Measurements from ENCODE around the gene SDHA.
"Not testable (repeated sequence)": the region's sequence is repeated elsewhere in the genome, so short reads cannot be mapped to it uniquely, and the experiment has no call there.

SDHA gene

DNA sequence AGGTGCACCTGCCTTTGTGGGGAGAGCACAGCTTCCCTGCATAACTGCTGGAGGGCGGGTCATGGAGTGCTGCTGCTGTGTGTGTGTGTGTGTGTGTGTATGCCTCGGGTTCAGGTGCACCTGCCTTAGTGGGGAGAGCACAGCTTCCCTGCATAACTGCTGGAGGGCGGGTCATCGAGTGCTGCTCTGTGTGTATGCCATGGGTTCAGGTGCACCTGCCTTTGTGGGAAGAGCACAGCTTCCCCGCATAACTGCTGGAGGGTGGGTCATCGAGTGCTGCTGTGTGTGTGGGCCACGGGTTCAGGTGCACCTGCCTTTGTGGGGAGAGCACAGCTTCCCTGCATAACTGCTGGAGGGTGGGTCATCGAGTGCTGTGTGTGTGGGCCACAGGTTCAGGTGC is 84.3 kb downstream of the SDHA start:
- DNase-seq: not testable (repeated sequence)

DNA sequence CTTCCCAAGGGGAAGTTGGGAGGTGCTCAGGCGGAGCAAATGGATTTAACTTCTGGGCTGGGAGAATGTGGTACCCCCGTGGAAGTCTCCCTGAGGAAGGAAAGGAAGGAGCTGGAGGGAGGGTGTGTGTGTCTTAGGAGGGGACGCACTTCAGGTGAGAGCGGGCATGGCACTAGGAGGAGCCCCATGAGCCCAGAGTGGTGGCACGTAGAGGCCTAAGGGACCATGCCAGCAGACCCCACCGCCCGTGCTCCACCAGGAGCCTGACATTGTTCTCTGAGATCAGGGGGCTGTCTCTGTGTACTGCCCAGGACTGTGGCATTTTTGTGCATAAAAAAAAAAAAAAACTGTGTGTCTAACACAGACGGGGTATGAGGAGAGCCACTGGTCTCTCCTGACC is 84.8 kb downstream of the SDHA start:
- no peak for DNase-seq

DNA sequence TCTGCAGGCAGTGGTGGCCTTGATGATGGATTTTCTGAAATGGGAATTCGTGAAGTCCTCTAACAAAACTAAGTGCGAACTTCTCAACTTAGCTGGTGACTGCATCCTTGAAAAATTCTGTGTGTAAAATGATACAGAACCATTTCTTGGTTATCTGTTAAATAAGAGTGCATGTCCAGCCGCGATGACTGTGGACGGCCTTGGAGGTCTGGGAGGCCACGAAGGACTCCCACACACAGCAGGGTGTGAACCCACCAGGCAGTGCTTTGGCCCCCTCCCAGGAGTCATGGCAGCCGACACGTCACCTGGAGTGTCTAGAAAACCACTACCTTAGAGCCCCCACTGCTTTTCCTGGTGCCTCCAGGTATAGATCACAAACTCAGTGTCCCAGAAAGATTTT is 85.6 kb downstream of the SDHA start:
- DNase-seq: not testable (repeated sequence)

DNA sequence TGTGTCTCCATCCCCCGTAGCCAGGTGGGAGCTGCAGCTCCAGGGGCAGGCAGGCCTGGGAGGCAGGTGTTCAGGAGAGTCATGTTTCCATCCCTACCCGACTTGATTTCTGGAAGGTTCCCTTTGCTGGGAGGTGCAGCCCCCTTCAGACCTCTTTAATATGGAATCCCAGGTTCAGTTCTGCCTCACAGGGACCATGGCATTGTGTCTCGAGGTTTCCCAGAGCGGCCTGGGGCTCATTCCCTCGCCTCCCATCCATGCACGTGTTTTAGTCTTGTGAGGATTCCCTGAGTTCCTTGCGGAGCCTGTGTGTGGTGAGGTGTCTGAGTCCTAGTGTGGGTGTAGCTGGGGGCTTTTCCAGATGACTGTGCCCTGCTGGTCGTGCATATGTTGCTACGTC is 86.9 kb downstream of the SDHA start:
- DNase-seq: no peak

DNA sequence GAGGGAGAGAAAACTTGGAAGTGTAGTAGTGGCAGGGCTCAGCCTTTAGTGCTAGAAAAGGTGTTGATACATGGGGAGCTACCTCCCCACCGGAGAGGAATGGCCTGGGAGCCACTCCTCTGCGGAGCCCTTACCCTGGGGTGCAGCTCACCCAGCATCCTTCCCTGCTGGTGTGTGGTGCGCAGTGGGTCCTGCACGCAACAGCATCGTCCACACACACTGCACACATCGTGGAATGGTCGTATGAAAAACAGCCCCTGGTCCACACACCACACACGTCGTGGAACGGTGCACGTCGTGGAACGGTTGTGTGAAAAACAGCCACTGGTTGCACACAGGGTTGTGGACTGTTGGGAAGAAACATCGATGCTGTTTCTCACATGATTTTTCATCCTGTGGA is 87.3 kb downstream of the SDHA start:
- no peak for DNase-seq

DNA sequence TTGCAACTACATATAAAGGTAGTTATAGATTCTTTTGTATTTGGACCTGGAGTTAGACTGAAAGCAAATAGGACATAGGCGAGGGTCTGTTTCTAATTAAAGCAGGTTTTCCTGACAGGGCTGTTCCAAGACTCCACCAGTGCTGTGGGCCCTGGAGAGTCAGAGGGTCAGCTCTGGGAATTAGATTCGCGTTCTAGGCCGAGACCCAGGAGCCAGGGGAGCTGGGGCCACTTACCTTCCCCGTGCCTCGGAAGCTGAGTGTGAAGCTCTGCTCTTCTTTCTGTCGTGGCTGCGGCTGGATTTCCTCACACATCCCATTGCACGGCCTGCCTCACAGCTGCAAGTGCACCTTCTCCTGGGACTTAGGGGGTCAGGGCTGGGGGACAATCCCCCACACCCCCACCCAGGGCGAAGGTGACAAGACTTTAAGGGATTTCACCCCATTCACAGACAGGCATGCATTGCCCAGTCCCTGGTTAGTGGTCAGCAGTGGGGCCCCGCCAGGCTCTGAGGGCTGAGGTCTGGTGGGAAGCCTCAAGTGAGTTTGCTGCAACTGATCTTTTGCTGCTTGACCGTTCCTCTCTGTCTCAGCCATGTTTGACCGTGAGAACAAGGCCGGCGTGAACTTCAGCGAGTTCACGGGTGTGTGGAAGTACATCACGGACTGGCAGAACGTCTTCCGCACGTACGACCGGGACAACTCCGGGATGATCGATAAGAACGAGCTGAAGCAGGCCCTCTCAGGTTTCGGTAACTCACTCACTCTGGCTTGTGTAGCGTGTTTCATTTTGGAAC is 88.1 kb downstream of the SDHA start:
- DNase-seq: no peak
